Astrocyte (in vitro differentiated cells and primary cell): ENCODE results near the gene PCCA. TPM values are rescaled to one million over a fixed set of nuclear protein-coding genes. Genes with fewer than 3 reads are reported as not detected.

ENCODE experiments used
- DNase-seq: peaks from one replicate; pipeline ENCODE4 v3.0.0-alpha.2; 2010; ENCODE audit warnings: low read depth
- FAIRE-seq: peaks from 2 replicates; lab custom pipeline; 2011; peaks lifted over from hg19 to GRCh38; lab: Jason Lieb, UNC
- H2AFZ ChIP-seq: 2 replicates; pipeline ENCODE4 v1.6.0; 2012; ENCODE audit warnings: low read depth, low read length, inconsistent platforms
- H3K27ac ChIP-seq: 2 replicates; pipeline ENCODE4 v1.5.1; 2011; ENCODE audit warnings: low read depth, low read length, inconsistent platforms
- H3K27me3 ChIP-seq: 2 replicates; pipeline ENCODE4 v1.6.0; 2011; ENCODE audit warnings: low read length, inconsistent platforms; ENCODE audit not compliant: insufficient read depth
- H3K36me3 ChIP-seq: 2 replicates; pipeline ENCODE4 v1.5.1; 2011; ENCODE audit warnings: low read length, inconsistent platforms; ENCODE audit not compliant: insufficient read depth
- H3K4me1 ChIP-seq: 2 replicates; pipeline ENCODE4 v1.5.1; 2011; ENCODE audit warnings: low read length, inconsistent platforms; ENCODE audit not compliant: insufficient read depth
- H3K4me2 ChIP-seq: 2 replicates; pipeline ENCODE4 v1.6.0; 2012; ENCODE audit warnings: low read length, inconsistent platforms
- H3K4me3 ChIP-seq: 2 replicates; pipeline ENCODE4 v1.5.1; 2011; ENCODE audit warnings: low read depth, mild to moderate bottlenecking, low read length, inconsistent platforms; ENCODE audit not compliant: insufficient read depth
- H3K79me2 ChIP-seq: 2 replicates; pipeline ENCODE4 v1.6.0; 2012; ENCODE audit warnings: mild to moderate bottlenecking, low read length, inconsistent platforms; ENCODE audit not compliant: insufficient read depth
- H3K9ac ChIP-seq: 2 replicates; pipeline ENCODE4 v1.6.0; 2012; ENCODE audit warnings: mild to moderate bottlenecking, low read length, inconsistent platforms
- H3K9me3 ChIP-seq: 2 replicates; pipeline ENCODE4 v1.5.1; 2012; ENCODE audit warnings: low read depth, mild to moderate bottlenecking, low read length, inconsistent platforms; ENCODE audit not compliant: insufficient read depth
- H4K20me1 ChIP-seq: 2 replicates; pipeline ENCODE4 v1.6.0; 2012; ENCODE audit warnings: low read length, inconsistent platforms; ENCODE audit not compliant: insufficient read depth
- H3K27ac Mint-ChIP-seq: one replicate; pipeline ENCODE4 v1.8.0; 2021; ENCODE audit warnings: mild to moderate bottlenecking, mixed read lengths; ENCODE audit not compliant: unreplicated experiment
- H3K27me3 Mint-ChIP-seq: one replicate; pipeline ENCODE4 v1.8.0; 2021; ENCODE audit warnings: low read depth, mixed read lengths; ENCODE audit not compliant: unreplicated experiment
- H3K36me3 Mint-ChIP-seq: one replicate; pipeline ENCODE4 v1.8.0; 2021; ENCODE audit warnings: low read depth, mixed read lengths; ENCODE audit not compliant: unreplicated experiment
- H3K4me1 Mint-ChIP-seq: one replicate; pipeline ENCODE4 v1.8.0; 2021; ENCODE audit warnings: low read depth, mixed read lengths; ENCODE audit not compliant: unreplicated experiment
- H3K4me3 Mint-ChIP-seq: one replicate; pipeline ENCODE4 v1.8.0; 2021; ENCODE audit warnings: mild to moderate bottlenecking, moderate library complexity, mixed read lengths; ENCODE audit not compliant: unreplicated experiment
- H3K9me3 Mint-ChIP-seq: one replicate; pipeline ENCODE4 v1.8.0; 2021; ENCODE audit warnings: mild to moderate bottlenecking, mixed read lengths; ENCODE audit not compliant: unreplicated experiment
- CTCF ChIP-seq: IDR thresholded peaks from 2 replicates; pipeline ENCODE4 v1.5.1; 2011; ENCODE audit warnings: low read depth, mild to moderate bottlenecking, inconsistent platforms, low read length, moderate library complexity; ENCODE audit not compliant: insufficient read depth
- EZH2 ChIP-seq: IDR thresholded peaks from 2 replicates; pipeline ENCODE4 v1.6.1; 2012; ENCODE audit warnings: mild to moderate bottlenecking, low read length, inconsistent platforms; ENCODE audit not compliant: insufficient read depth
- total RNA-seq: library from RNA; stranded (reverse); gene quantifications from 2 replicates; pipeline ENCODE4 v1.2.1, GENCODE V29; 2021

The PCCA gene
- total RNA-seq, 1 donor from 2014 or later = 13.9 TPM

GRCh38 chr13:100063906-100064305 is 25.0 kb upstream of the PCCA start:
- H3K4me1 ChIP-seq = no peaks in the 10 kb centered on the region
- no peak overlapping the region for H3K4me3 ChIP-seq
- no peak overlapping the region for H2AFZ ChIP-seq
- no peak overlapping the region for H3K4me2 ChIP-seq
- DNase-seq = no peak
- H3K4me3 Mint-ChIP-seq = no peak overlapping the region
- FAIRE-seq = no peak
- H3K9me3 ChIP-seq = no peaks in the 10 kb centered on the region
- no peak for TF ChIP-seq CTCF
- no peaks in the 10 kb centered on the region for H3K27me3 Mint-ChIP-seq
- no peak overlapping the region for H3K9ac ChIP-seq
- no peaks in the 10 kb centered on the region for H3K4me1 Mint-ChIP-seq
- no peaks in the 10 kb centered on the region for H4K20me1 ChIP-seq
- peaks cover 8% of the 10 kb centered on the region for H3K9me3 Mint-ChIP-seq
- H3K27ac Mint-ChIP-seq = no peak overlapping the region
- H3K27ac ChIP-seq = no peak overlapping the region
- peaks cover 4% of the 10 kb centered on the region for H3K27me3 ChIP-seq
- no peaks in the 10 kb centered on the region for H3K36me3 ChIP-seq
- H3K36me3 Mint-ChIP-seq = no peaks in the 10 kb centered on the region
- H3K79me2 ChIP-seq = no peaks in the 10 kb centered on the region

GRCh38 chr13:100068133-100068931 is 20.6 kb upstream of the PCCA start:
- Histone ChIP-seq H4K20me1 (no peaks in the 10 kb centered on the region), H3K9ac (no peak overlapping the region), H3K27ac (no peak overlapping the region), H3K79me2 (no peaks in the 10 kb centered on the region), H3K27me3 (no peaks in the 10 kb centered on the region), H3K36me3 (no peaks in the 10 kb centered on the region), H3K4me2 (no peak overlapping the region), H3K4me1 (no peaks in the 10 kb centered on the region), H2AFZ (no peak overlapping the region), H3K9me3 (no peaks in the 10 kb centered on the region), H3K4me3 (no peak overlapping the region)
- no peak for FAIRE-seq
- H3K4me1 Mint-ChIP-seq = no peaks in the 10 kb centered on the region
- H3K27me3 Mint-ChIP-seq = no peaks in the 10 kb centered on the region
- H3K4me3 Mint-ChIP-seq = no peak overlapping the region
- TF ChIP-seq CTCF (no peak), EZH2 (no peak)
- H3K9me3 Mint-ChIP-seq = peaks cover 3% of the 10 kb centered on the region
- no peak overlapping the region for H3K27ac Mint-ChIP-seq
- DNase-seq = no peak
- H3K36me3 Mint-ChIP-seq = no peaks in the 10 kb centered on the region

GRCh38 chr13:100069278-100069677 is 19.6 kb upstream of the PCCA start:
- Histone ChIP-seq H3K4me1 (no peaks in the 10 kb centered on the region), H3K9me3 (no peaks in the 10 kb centered on the region), H3K4me2 (no peak overlapping the region), H2AFZ (no peak overlapping the region), H3K27me3 (no peaks in the 10 kb centered on the region), H3K4me3 (no peak overlapping the region), H3K9ac (no peak overlapping the region), H3K36me3 (no peaks in the 10 kb centered on the region), H3K27ac (no peak overlapping the region), H4K20me1 (no peaks in the 10 kb centered on the region), H3K79me2 (no peaks in the 10 kb centered on the region)
- no peaks in the 10 kb centered on the region for H3K4me1 Mint-ChIP-seq
- no peak overlapping the region for H3K27ac Mint-ChIP-seq
- no peak for FAIRE-seq
- no peak for DNase-seq
- H3K36me3 Mint-ChIP-seq = no peaks in the 10 kb centered on the region
- no peak for TF ChIP-seq CTCF
- no peak for TF ChIP-seq EZH2
- H3K9me3 Mint-ChIP-seq = peaks cover 3% of the 10 kb centered on the region
- peaks cover 4% of the 10 kb centered on the region for H3K27me3 Mint-ChIP-seq
- no peak overlapping the region for H3K4me3 Mint-ChIP-seq
